Dermis blood vessel endothelial cell (primary cell): Measurements from ENCODE around the gene IFNL3. TPM values are rescaled to one million over a fixed set of nuclear protein-coding genes. Genes with fewer than 3 reads are reported as not detected.

Experiments
- total RNA-seq: library from RNA; depleted of rRNA; stranded (reverse); fragments of >200 nt; gene quantifications from 2 replicates; pipeline ENCODE4 v1.2.3, GENCODE V29; 2014

Gene IFNL3
- total RNA-seq, 1 donor from 2014 or later, result not detected

Other genes starting within 250 kb of the IFNL3 start
- 0.98 and 1.5 TPM in 2 replicates for gene FBXO27, start 212.5 kb downstream of the IFNL3 start, total RNA-seq
- gene ACP7, start 160.6 kb downstream of the IFNL3 start, total RNA-seq, result 0.19 TPM in 1 of 2 replicates, not detected in the other
- 5.8 and 17.4 TPM in 2 replicates for gene PAK4, start 119.2 kb downstream of the IFNL3 start, total RNA-seq
- not detected in 2 replicates for gene NCCRP1, start 48.0 kb downstream of the IFNL3 start, total RNA-seq
- gene SYCN, start 40.7 kb downstream of the IFNL3 start, total RNA-seq, result not detected in 2 replicates
- gene IFNL4, start 3.9 kb upstream of the IFNL3 start, total RNA-seq, result 0.05 TPM in 1 of 2 replicates, not detected in the other
- gene IFNL2, start 23.4 kb upstream of the IFNL3 start, total RNA-seq, result not detected in 2 replicates
- not detected in 2 replicates for gene IFNL1, start 51.4 kb upstream of the IFNL3 start, total RNA-seq
- 0.51 and 0.84 TPM in 2 replicates for gene LRFN1, start 75.9 kb upstream of the IFNL3 start, total RNA-seq
- gene GMFG, start 91.0 kb upstream of the IFNL3 start, total RNA-seq, result 89.9 and 196 TPM in 2 replicates
- gene SAMD4B, start 97.4 kb upstream of the IFNL3 start, total RNA-seq, result 32.2 and 55.7 TPM in 2 replicates
- 29.5 and 34.2 TPM in 2 replicates for gene PAF1, start 146.1 kb upstream of the IFNL3 start, total RNA-seq
- 10.7 and 22.5 TPM in 2 replicates for gene MED29, start 146.4 kb upstream of the IFNL3 start, total RNA-seq
- gene ZFP36, start 161.8 kb upstream of the IFNL3 start, total RNA-seq, result 1.0 and 2.4 TPM in 2 replicates
- 13.6 and 22.1 TPM in 2 replicates for gene PLEKHG2, start 167.7 kb upstream of the IFNL3 start, total RNA-seq
- gene RPS16, start 190.9 kb upstream of the IFNL3 start, total RNA-seq, result 49.0 and 115 TPM in 2 replicates
- gene SUPT5H, start 200.6 kb upstream of the IFNL3 start, total RNA-seq, result 35.4 and 67.2 TPM in 2 replicates
- gene TIMM50, start 235.8 kb upstream of the IFNL3 start, total RNA-seq, result 66.5 and 67.9 TPM in 2 replicates